GM19372 (cell line): ENCODE results near the gene PTPRN2.

Experiments
- ATAC-seq: cut with Tn5 transposase; IDR thresholded peaks from one replicate; pipeline ENCODE4 v1.9.1; 2021; ENCODE audit warnings: mild to moderate bottlenecking, low read depth, moderate library complexity; ENCODE audit not compliant: unreplicated experiment

The PTPRN2 gene

GRCh38 chr7:158120316-158120715 is 467.3 kb downstream of the PTPRN2 start:
- ATAC-seq: no peak

GRCh38 chr7:158117341-158118222 is 470.0 kb downstream of the PTPRN2 start:
- ATAC-seq: no peak

- no peak for ATAC-seq
Observed at GRCh38 chr7:158116235-158116634, 471.4 kb downstream of the PTPRN2 start.

DNA sequence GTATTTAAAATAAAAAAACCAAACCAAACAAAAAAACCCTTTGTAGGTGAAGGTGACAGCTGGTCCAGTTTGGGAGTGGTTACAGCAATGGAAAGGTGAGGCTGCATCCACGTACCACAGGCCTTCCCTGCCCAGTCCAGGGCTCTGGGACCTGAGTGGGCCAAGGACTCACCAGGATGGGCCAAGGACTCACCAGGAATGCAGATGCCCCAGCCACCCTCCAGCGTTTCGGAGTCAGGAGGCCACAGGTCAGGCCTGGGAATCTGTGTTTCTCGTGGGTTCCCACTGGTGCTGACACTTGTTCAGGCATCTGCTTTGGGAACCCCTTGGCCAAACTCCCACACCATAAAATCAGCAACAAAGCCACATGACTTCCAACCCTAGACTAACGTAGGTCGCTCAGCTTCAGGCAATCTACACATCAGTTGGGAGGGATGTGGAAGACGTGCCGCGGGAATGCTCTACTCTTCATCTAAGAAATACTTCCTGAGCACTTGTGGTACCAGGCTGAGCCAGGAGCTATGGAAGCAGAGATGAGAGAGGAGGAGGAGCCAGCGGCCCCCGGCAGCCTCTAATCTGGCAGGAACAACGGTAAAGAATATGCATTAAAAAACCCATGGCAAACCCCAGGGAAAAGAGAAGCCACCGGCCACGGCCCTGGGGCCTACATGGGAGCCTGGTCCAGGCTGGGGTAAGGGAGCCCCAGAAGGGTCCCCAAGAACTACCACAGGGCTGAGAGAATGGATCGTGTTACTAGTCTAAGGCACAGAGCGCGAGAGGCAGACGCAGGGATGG is 473.4 kb downstream of the PTPRN2 start:
- no peak for ATAC-seq

GRCh38 chr7:158113321-158114025 is 474.1 kb downstream of the PTPRN2 start:
- ATAC-seq: no peak

- ATAC-seq: no peak
Observed at GRCh38 chr7:158112571-158113320, 474.9 kb downstream of the PTPRN2 start.

DNA sequence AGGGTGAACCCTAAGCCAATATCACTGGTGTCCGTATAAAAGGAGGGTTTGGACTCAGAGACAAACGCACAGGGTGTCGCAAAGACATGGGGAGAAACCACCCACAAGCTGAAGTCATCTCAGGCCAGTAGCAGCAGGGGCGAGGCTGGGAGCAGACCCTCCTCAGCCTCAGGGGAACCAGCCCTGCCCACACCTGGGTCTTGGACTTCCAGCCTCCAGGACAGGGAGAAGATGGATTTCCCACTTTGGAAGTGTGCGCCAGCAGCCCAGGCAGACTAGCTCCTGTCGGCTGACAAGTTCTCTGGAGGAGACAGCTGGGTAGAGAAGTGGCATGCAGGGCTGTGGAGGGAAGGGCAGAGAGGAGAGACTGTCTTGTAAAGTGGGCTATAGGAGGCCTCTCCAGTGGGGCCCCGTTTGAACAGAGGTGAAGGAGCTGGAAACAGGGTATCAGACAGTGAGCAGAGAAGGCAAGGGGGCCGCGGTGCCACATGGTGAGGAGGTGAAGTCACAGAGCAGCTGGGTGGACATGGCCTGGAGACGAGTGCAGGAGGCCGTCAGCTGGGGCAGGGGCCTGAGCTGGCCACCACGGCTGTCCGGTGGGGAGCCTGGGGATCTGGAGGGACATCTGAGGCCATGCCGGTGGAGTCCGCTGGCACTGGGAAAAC is 475.6 kb downstream of the PTPRN2 start:
- ATAC-seq: no peak

GRCh38 chr7:158111049-158111751 is 476.4 kb downstream of the PTPRN2 start:
- ATAC-seq: no peak

GRCh38 chr7:158110661-158111048 is 477.0 kb downstream of the PTPRN2 start:
- ATAC-seq: no peak

- ATAC-seq: no peak
Observed at GRCh38 chr7:158110034-158110590, 477.5 kb downstream of the PTPRN2 start.

GRCh38 chr7:158109364-158110033 is 478.1 kb downstream of the PTPRN2 start:
- ATAC-seq: no peak

DNA sequence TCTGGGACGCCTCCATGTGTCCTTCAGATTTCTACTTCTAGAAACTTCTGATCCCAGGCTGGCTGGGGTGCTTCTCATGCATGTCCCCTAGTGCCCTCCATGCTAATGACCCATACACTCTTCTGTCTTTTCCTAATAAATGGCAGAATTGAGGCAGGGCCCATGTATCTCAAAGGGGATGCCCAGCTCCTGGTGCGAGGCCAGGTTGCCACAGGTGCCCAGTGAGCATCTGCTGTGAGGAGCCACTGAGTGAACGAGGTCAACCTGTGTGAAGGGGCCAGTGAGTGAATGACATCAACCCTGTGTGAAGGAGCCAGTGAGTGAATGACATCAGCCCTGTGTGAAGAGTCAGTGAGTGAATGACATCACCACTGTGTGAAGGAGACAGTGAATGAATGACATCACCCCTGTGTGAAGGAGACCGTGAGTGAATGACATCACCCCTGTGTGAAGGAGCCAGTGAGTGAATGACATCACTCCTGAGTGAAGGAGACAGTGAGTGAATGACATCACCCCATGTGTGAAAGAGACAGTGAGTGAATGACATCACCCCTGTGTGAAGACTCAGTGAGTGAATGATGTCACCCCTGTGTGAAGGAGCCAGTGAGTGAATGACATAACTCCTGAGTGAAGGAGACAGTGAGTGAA is 478.9 kb downstream of the PTPRN2 start:
- ATAC-seq: no peak

DNA sequence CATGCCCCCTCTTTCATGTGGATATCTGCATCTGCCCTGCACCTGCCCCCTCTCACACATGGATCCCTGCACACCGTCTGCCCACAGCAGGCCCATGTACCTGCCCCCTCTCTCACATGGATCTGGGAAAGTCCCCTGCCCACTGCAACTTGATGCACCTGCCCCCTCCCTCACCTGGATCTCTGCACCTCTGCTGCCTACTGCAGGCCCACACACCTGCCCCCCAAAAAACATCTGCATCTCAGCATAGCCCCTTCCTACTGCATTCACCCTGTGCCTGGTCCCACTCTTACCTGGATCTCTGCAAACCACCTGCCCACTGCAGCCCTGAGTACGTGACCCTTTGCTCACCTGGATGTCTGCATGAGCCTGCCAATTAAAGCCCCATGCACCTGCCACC is 479.8 kb downstream of the PTPRN2 start:
- no peak for ATAC-seq

DNA sequence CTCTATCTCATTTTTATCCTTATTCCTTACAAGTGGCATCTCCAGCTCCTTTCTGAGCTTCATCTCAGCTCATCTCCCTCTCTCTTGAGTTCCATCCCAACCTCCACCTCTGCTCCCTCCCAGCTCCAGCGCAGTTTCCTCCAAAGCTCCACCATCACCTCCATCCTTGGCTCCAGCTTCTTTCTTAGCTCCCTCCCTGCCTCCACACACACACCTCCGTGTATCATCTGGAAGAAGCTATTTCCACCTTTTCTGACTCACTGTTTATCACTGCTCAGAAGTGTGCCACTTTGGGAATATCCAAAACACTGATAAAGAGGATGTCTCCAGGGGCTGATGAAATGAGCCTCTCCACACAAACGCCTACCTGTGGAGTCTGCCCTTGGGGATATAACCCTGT is 481.4 kb downstream of the PTPRN2 start:
- ATAC-seq: no peak

DNA sequence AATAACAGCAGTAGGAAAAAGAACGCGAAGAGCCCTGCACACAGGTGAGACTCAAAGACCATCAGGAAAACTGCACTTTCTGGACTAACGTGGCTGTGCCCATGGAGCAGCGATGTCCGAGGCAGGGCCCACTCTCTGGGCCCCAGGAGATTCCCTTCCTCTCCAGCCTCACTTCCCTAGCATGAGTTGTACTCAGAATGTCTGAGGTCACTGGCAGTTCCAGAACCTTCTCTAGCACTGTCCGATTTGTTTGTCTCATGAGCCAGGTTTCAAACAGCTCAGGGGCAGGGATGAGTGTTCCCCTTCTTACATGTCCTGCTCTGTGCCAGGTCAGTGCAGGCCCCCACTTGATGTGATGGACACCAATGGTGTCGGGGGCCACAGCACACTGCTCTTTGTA is 484.2 kb downstream of the PTPRN2 start:
- ATAC-seq: no peak

DNA sequence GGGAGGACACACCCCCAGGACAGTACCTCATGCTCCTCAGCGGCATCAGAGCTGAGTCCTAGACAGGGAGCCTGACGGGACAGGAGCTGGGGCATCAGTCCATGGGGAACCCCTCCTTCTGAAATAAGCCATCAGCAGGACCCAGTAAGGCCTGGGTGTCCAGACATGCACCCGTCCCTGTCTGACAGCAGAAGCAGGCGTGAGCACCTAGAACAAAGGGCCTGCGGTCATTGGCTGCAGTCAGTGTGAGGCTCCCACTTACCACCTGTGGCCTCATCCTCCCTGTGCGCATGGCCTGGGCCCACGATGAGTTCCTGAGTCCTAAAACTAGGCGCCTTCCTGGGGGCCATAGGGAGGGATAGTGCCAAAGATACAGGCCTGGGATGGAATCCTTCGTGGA is 484.7 kb downstream of the PTPRN2 start:
- no peak for ATAC-seq

- no peak for ATAC-seq
Observed at GRCh38 chr7:158101821-158102450, 485.7 kb downstream of the PTPRN2 start.
